K562 (cell line): ENCODE measurements around the gene ETNK1. TPM values are rescaled to one million over a fixed set of nuclear protein-coding genes. Genes with fewer than 3 reads are reported as not detected.

Experiments
- ATAC-seq: fragments of 200-7000 bp; cut with Tn5 transposase; 3 replicates; pipeline ENCODE4 v1.9.1; 2020; ENCODE audit warnings: moderate library complexity
- BruUV-seq: library from RNA; stranded (reverse); fragments of 400-500 nt; replicated peaks from 2 replicates; lab custom pipeline; 2021; lab: Mats Ljungman, UMichigan
- CTCF ChIA-PET: fragments of 300-600 bp; formaldehyde crosslinking; extraction: SDS; loops from one replicate; lab custom pipeline; 2021; ENCODE audit warnings: low intra/inter-chr PET ratio; lab: Yijun Ruan, JAX
- POLR2A ChIA-PET: fragments of 300-600, 350-650 bp; sonication (Branson Sonifier 250); formaldehyde crosslinking; extraction: SDS; loops from one replicate; lab custom pipeline; 2021; ENCODE audit warnings: antibody characterized with exemption, inconsistent platforms; lab: Yijun Ruan, JAX
- DNase-seq, 4 experiments: peaks; one replicate each; pipeline versions ENCODE4 v3.0.0 to v3.0.0-alpha.2; 2011 to 2018; ENCODE audit warnings: low spot score in 3 of 4, mixed read lengths in 3 of 4; ENCODE audit errors: extremely low read depth in 1 of 4
- FAIRE-seq: peaks from 2 replicates; lab custom pipeline; 2011; peaks lifted over from hg19 to GRCh38; lab: Jason Lieb, UNC
- H2AFZ ChIP-seq: 2 replicates; pipeline ENCODE4 v1.6.0; 2011; ENCODE audit warnings: low read depth, low read length, control low read depth, inconsistent platforms
- H3K27ac ChIP-seq: fragments of 200-600 bp; 3 replicates; pipeline ENCODE4 v1.8.0; 2011; ENCODE audit warnings: low read depth, mild to moderate bottlenecking, control low read depth, inconsistent platforms, low read length, moderate library complexity, mixed read lengths; ENCODE audit errors: extremely low read depth
- H3K27me3 ChIP-seq, 2 experiments: fragments of 300-600 bp in 1 of 2; 2 replicates in 1 of 2; 3 replicates in 1 of 2; pipeline versions ENCODE4 v1.6.0 to v1.8.0; 2011; ENCODE audit warnings: inconsistent platforms in 2 of 2, low read length in 2 of 2, mild to moderate bottlenecking in 1 of 2, mixed read lengths in 1 of 2, moderate library complexity in 1 of 2; ENCODE audit not compliant: control insufficient read depth in 2 of 2, insufficient read depth in 2 of 2
- H3K36me3 ChIP-seq: fragments of 300-600 bp; 3 replicates; pipeline ENCODE4 v1.8.0; 2011; ENCODE audit warnings: mild to moderate bottlenecking, low read length, inconsistent platforms; ENCODE audit not compliant: control insufficient read depth, insufficient read depth
- H3K4me1 ChIP-seq, 2 experiments: fragments of 200-600 bp in 1 of 2; replicated peaks in 1 of 2; 2 replicates in 1 of 2; 3 replicates in 1 of 2; pipeline versions ENCODE4 v1.5.1 to v1.8.0; 2011; ENCODE audit warnings: inconsistent platforms in 2 of 2, low read length in 2 of 2, mild to moderate bottlenecking in 1 of 2, mixed read lengths in 1 of 2, moderate library complexity in 1 of 2; ENCODE audit not compliant: control insufficient read depth in 2 of 2, insufficient read depth in 2 of 2
- H3K4me2 ChIP-seq: 2 replicates; pipeline ENCODE4 v1.6.1; 2011; ENCODE audit warnings: low read length, control low read depth, inconsistent platforms, mixed read lengths; ENCODE audit not compliant: insufficient read depth
- H3K4me3 ChIP-seq: fragments of 200-600 bp; sonication (generic), shearing (Covaris generic); 2 replicates; pipeline ENCODE4 v1.5.1; 2016; ENCODE audit warnings: control low read depth, inconsistent platforms
- H3K79me2 ChIP-seq: fragments of 200-600 bp; 3 replicates; pipeline ENCODE4 v1.8.0; 2011; ENCODE audit warnings: low read length, inconsistent platforms; ENCODE audit not compliant: control insufficient read depth, insufficient read depth
- H3K9ac ChIP-seq, 2 experiments: 2 replicates each; pipeline versions ENCODE4 v1.6.0 to v1.6.1; 2011; ENCODE audit warnings: low read depth in 2 of 2, low read length in 2 of 2, control low read depth in 1 of 2, inconsistent platforms in 1 of 2, mild to moderate bottlenecking in 1 of 2, mixed read lengths in 1 of 2; ENCODE audit not compliant: insufficient read depth in 1 of 2
- H3K9me1 ChIP-seq: one replicate; pipeline ENCODE4 v1.6.0; 2011; ENCODE audit warnings: inconsistent platforms, mild to moderate bottlenecking, low read length, moderate library complexity; ENCODE audit not compliant: control insufficient read depth, insufficient read depth
- H3K9me3 ChIP-seq: replicated peaks from 2 replicates; pipeline ENCODE4 v1.5.1; 2011; ENCODE audit warnings: low read depth, low read length, inconsistent platforms; ENCODE audit not compliant: control insufficient read depth, insufficient read depth
- H4K20me1 ChIP-seq: replicated peaks from 2 replicates; pipeline ENCODE4 v1.6.1; 2011; ENCODE audit warnings: low read length, inconsistent platforms, mixed read lengths; ENCODE audit not compliant: control insufficient read depth, insufficient read depth
- CSDE1 ChIP-seq, 2 experiments: fragments of 450-650 bp; IDR thresholded peaks; 2 replicates each; pipeline ENCODE4 v1.6.1; 2016; ENCODE audit warnings: mild to moderate bottlenecking in 1 of 2
- FOXJ3 ChIP-seq: sonication (generic); formaldehyde crosslinking; IDR thresholded peaks from 2 replicates; pipeline ENCODE4 v1.4.0; 2020; ENCODE audit warnings: mild to moderate bottlenecking, missing genetic modification reagents
- HBP1 ChIP-seq: fragments of 450-650 bp; formaldehyde crosslinking; IDR thresholded peaks from 2 replicates; pipeline ENCODE4 v1.4.0; 2022; ENCODE audit warnings: missing genetic modification characterization
- NKRF ChIP-seq: fragments of 450-650 bp; IDR thresholded peaks from 2 replicates; pipeline ENCODE4 v1.6.1; 2016; ENCODE audit warnings: borderline replicate concordance
- POLR2H ChIP-seq: IDR thresholded peaks from 2 replicates; pipeline ENCODE4 v1.6.1; 2016; ENCODE audit warnings: missing genetic modification characterization, low read depth, mild to moderate bottlenecking, control low read depth, missing compliant biosample characterization, moderate library complexity
- RFX5 ChIP-seq: IDR thresholded peaks from 2 replicates; pipeline ENCODE4 v1.6.1; 2011; ENCODE audit warnings: low read depth, mild to moderate bottlenecking, improper control_type of control experiment, low read length
- THRAP3 ChIP-seq: fragments of 450-650 bp; IDR thresholded peaks from 2 replicates; pipeline ENCODE4 v1.6.1; 2016; ENCODE audit warnings: mild to moderate bottlenecking, inconsistent platforms, borderline replicate concordance
- ZC3H11A ChIP-seq: IDR thresholded peaks from 2 replicates; pipeline ENCODE4 v1.6.1; 2012; ENCODE audit warnings: low read depth, low read length, improper control_type of control experiment
- ZNF384 ChIP-seq: IDR thresholded peaks from 2 replicates; pipeline ENCODE4 v1.6.1; 2012; ENCODE audit warnings: low read depth, low read length, improper control_type of control experiment
- ZNF589 ChIP-seq: fragments of 200-800 bp; sonication (Bioruptor generic); IDR thresholded peaks from 2 replicates; pipeline ENCODE4 v1.6.1; 2016; ENCODE audit warnings: low read depth, missing genetic modification characterization, missing compliant biosample characterization
- ZNF609 ChIP-seq: sonication (generic); formaldehyde crosslinking; IDR thresholded peaks from 2 replicates; pipeline ENCODE4 v1.8.1; 2023; ENCODE audit warnings: missing genetic modification reagents, mild to moderate bottlenecking, borderline replicate concordance
- ZNF76 ChIP-seq: fragments of 250-450 bp; sonication (Bioruptor Pico); IDR thresholded peaks from 2 replicates; pipeline ENCODE4 v1.4.0; 2020; ENCODE audit warnings: mild to moderate bottlenecking, moderate library complexity, borderline replicate concordance
- WGBS: fragments of 100-300 bp; shearing (Covaris generic); methylation state at CpG from one replicate; pipeline ENCODE4 v1.1.6; 2016; ENCODE audit warnings: low coverage, mixed read lengths; ENCODE audit not compliant: insufficient coverage; ENCODE audit errors: missing lambda C conversion rate; 5-methylcytosine and 5-hydroxymethylcytosine counted together
- in situ Hi-C: fragments of 300-500 bp; cut with MboI; formaldehyde crosslinking; loops from 4 replicates; pipeline ENCODE4 v1.15.0; 2018; ENCODE audit warnings: inconsistent platforms, mixed read lengths
- intact Hi-C: fragments of 100-400 bp; cut with micrococcal nuclease; formaldehyde crosslinking; loops from 2 replicates; pipeline ENCODE4 v1.14.2; 2022
- polyA plus RNA-seq, 8 experiments: library from polyadenylated mRNA; depleted of rRNA in 4 of 8; stranded (reverse) in 5 of 8; unstranded in 3 of 8; fragments of >200 nt; fragmentation: Nextera tagmentation in 2 of 8; fragmentation: Illumina TruSeq in 1 of 8; extraction: Ambion mirVana in 2 of 8; extraction: Trizol in 1 of 8; gene quantifications; 2 replicates each; pipeline versions ENCODE4 v1.2.1 to v1.2.3, GENCODE V29; 2011 to 2014; ENCODE audit warnings: inconsistent platforms in 1 of 8, missing spikeins in 1 of 8
- total RNA-seq, 7 experiments: library from RNA; depleted of rRNA in 6 of 7; stranded (reverse); fragments of >200 nt in 6 of 7; fragmentation: Illumina TruSeq in 2 of 7; extraction: Trizol in 2 of 7; gene quantifications; 2 replicates each; pipeline versions ENCODE4 v1.2.1 to v1.2.3, GENCODE V29; 2011 to 2021; ENCODE audit warnings: low replicate concordance in 1 of 7

Gene ETNK1
- total and polyA plus RNA-seq, 9 of the 15 experiments (the other 6 are each of a cell fraction or from before 2014, with no cell fraction given) = 10.0 to 70.5 (median 36.0) TPM

- H3K9ac ChIP-seq = no peak overlapping the region
- ChIA-PET CTCF (interaction anchor here (0.7 to 1.0 kb wide), 2 partner anchors 11 to 103 kb away, joined by 3 read pairs; no protein-coding TSS in a partner anchor), POLR2A (no interaction called here)
- no peak overlapping the region for H3K4me2 ChIP-seq
- no peak overlapping the region for H2AFZ ChIP-seq
- peaks cover 0 to 3% of the 10 kb centered on the region in 2 experiments; a peak in 2 of 5 replicates for H3K4me1 ChIP-seq
- H3K27me3 ChIP-seq = no peaks in the 10 kb centered on the region
- DNase-seq (no peak), FAIRE-seq (no peak), ATAC-seq (no peak)
- intact Hi-C loops (no loop called here), in situ Hi-C loops (no loop called here)
- H3K79me2 ChIP-seq = peaks cover 98% of the 10 kb centered on the region
- no peak overlapping the region for H3K27ac ChIP-seq
- H3K9me1 ChIP-seq = no peaks in the 10 kb centered on the region
- no TSS peak for BruUV-seq
- WGBS = 54% methylated on average over 3 of the region's 3 CpGs
- no peak overlapping the region for H3K4me3 ChIP-seq
- H3K9me3 ChIP-seq = no peaks in the 10 kb centered on the region
- H3K36me3 ChIP-seq = peaks cover 51% of the 10 kb centered on the region
- H4K20me1 ChIP-seq = peaks cover 4% of the 10 kb centered on the region
- TF ChIP-seq CSDE1 (IDR thresholded peaks at IDR 0.05) (no peak), FOXJ3 (no peak), THRAP3 (no peak), ZNF76 (CRISPR knock-in tag) (no peak), ZNF609 (CRISPR knock-in tag) (no peak), NKRF (no peak), ZNF384 (peak; percentile 88), ZNF589 (CRISPR knock-in tag) (no peak), RFX5 (no peak), ZC3H11A (no peak), HBP1 (CRISPR knock-in tag) (no peak), POLR2H (peak; percentile 28; the same call in 1 of the 2 replicates)
These were observed 7.0 kb downstream of the ETNK1 start for GRCh38 chr12:22631863-22632463.
